Spleen (tissue), 7 donors: ENCODE measurements around the gene LPCAT2.

Experiments
- CTCF ChIP-seq, 11 experiments: fragments of 200-600 bp in 7 of 11; fragments of 450-650 bp in 4 of 11; sonication (generic) in 4 of 11; IDR thresholded peaks in 8 of 11; conservative IDR thresholded peaks in 3 of 11; 1 replicate in 7 of 11; 2 replicates in 4 of 11; pipeline versions ENCODE4 v1.4.0 to v1.8.0; 2016 to 2021; ENCODE audit warnings: antibody characterized with exemption in 11 of 11, inconsistent platforms in 4 of 11, mild to moderate bottlenecking in 1 of 11
- POLR2AphosphoS5 ChIP-seq, 3 donors: sonication (generic); formaldehyde crosslinking; IDR thresholded peaks; one replicate each; pipeline ENCODE4 v1.5.1; 2017; ENCODE audit warnings: antibody characterized with exemption in 3 of 3
- donor health status: DM: no; HTN: no; CAD: no; lungs with moderate emphysema.
- donor health status: DM: no; HTN: no; CAD: no.
- donor health status: DM: no; HTN: no; CAD: no.

- TF ChIP-seq CTCF (IDR thresholded peaks at IDR 0.05 in 8 of 11, conservative IDR thresholded peaks at IDR 0.05 in 3 of 11) (no peak), POLR2AphosphoS5 (IDR thresholded peaks at IDR 0.05) (no peak)
Observed at GRCh38 chr16:55479430-55480140, 29.3 kb upstream of the LPCAT2 start.
